Cardiac muscle cell (in vitro differentiated cells and primary cell): Measurements from ENCODE around the gene CST3. TPM values are rescaled to one million over a fixed set of nuclear protein-coding genes. Genes with fewer than 3 reads are reported as not detected.
"Not testable (repeated sequence)": the region's sequence is repeated elsewhere in the genome, so short reads cannot be mapped to it uniquely, and the experiment has no call there.

Source experiments
- DNase-seq, 2 donors: peaks; one replicate each; pipeline versions ENCODE4 v3.0.0 to v3.0.0-alpha.2; 2010 to 2017; ENCODE audit warnings: low read depth in 1 of 2, low spot score in 1 of 2
- H3K27ac ChIP-seq: fragments of 200-600 bp; sonication (generic); 2 replicates; pipeline ENCODE4 v1.5.1; 2016
- H3K27me3 ChIP-seq: fragments of 200-600 bp; sonication (generic); 2 replicates; pipeline ENCODE4 v1.6.0; 2016; ENCODE audit warnings: control low read depth
- H3K36me3 ChIP-seq: fragments of 200-600 bp; sonication (generic); 2 replicates; pipeline ENCODE4 v1.5.1; 2016; ENCODE audit warnings: control low read depth
- H3K4me1 ChIP-seq: fragments of 200-600 bp; sonication (generic); 2 replicates; pipeline ENCODE4 v1.8.1; 2017; ENCODE audit warnings: low read depth, mild to moderate bottlenecking, mixed run types
- H3K4me3 ChIP-seq: fragments of 200-600 bp; sonication (generic); 2 replicates; pipeline ENCODE4 v1.5.1; 2016; ENCODE audit warnings: mild to moderate bottlenecking
- H3K9me3 ChIP-seq: fragments of 200-600 bp; sonication (generic); 2 replicates; pipeline ENCODE4 v1.5.1; 2017; ENCODE audit warnings: low read depth, mild to moderate bottlenecking, control low read depth
- polyA plus RNA-seq: library from polyadenylated mRNA; unstranded; fragments of >200 nt; fragmentation: Nextera tagmentation; extraction: Ambion mirVana; gene quantifications from 2 replicates; pipeline ENCODE4 v1.2.1, GENCODE V29; 2016
- total RNA-seq: library from RNA; depleted of rRNA; stranded (reverse); fragments of >200 nt; gene quantifications from 2 replicates; pipeline ENCODE4 v1.2.3, GENCODE V29; 2016
- TF ChIP-seq, protein P1 (sequence below): IDR thresholded peaks from 2 replicates; pipeline ENCODE4 v1.5.1; 2012; ENCODE audit warnings: low read depth, mild to moderate bottlenecking, low read length

The CST3 gene
- total RNA-seq (256 and 300 TPM in 2 replicates), polyA plus RNA-seq (214 and 261 TPM in 2 replicates)

- H3K9me3 ChIP-seq = no peaks in the 10 kb centered on the region
- peak within 1 kb of the TSS; percentile 70 for H3K4me3 ChIP-seq
- no peaks in the 10 kb centered on the region for H3K27me3 ChIP-seq
- no peaks in the 10 kb centered on the region for H3K36me3 ChIP-seq
- no peaks in the 10 kb centered on the region for H3K4me1 ChIP-seq
- TF ChIP-seq, protein P1, sequence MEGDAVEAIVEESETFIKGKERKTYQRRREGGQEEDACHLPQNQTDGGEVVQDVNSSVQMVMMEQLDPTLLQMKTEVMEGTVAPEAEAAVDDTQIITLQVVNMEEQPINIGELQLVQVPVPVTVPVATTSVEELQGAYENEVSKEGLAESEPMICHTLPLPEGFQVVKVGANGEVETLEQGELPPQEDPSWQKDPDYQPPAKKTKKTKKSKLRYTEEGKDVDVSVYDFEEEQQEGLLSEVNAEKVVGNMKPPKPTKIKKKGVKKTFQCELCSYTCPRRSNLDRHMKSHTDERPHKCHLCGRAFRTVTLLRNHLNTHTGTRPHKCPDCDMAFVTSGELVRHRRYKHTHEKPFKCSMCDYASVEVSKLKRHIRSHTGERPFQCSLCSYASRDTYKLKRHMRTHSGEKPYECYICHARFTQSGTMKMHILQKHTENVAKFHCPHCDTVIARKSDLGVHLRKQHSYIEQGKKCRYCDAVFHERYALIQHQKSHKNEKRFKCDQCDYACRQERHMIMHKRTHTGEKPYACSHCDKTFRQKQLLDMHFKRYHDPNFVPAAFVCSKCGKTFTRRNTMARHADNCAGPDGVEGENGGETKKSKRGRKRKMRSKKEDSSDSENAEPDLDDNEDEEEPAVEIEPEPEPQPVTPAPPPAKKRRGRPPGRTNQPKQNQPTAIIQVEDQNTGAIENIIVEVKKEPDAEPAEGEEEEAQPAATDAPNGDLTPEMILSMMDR = no peak
- peak; percentile 85 to 94 for DNase-seq
- no peak within 1 kb of the TSS for H3K27ac ChIP-seq
These were observed at the start of gene CST3 for GRCh38 chr20:23637282-23638221. Gene CST3 (minus strand): TSS chr20:23637955. CDS start chr20:23637862, 93 bp downstream.

DNA sequence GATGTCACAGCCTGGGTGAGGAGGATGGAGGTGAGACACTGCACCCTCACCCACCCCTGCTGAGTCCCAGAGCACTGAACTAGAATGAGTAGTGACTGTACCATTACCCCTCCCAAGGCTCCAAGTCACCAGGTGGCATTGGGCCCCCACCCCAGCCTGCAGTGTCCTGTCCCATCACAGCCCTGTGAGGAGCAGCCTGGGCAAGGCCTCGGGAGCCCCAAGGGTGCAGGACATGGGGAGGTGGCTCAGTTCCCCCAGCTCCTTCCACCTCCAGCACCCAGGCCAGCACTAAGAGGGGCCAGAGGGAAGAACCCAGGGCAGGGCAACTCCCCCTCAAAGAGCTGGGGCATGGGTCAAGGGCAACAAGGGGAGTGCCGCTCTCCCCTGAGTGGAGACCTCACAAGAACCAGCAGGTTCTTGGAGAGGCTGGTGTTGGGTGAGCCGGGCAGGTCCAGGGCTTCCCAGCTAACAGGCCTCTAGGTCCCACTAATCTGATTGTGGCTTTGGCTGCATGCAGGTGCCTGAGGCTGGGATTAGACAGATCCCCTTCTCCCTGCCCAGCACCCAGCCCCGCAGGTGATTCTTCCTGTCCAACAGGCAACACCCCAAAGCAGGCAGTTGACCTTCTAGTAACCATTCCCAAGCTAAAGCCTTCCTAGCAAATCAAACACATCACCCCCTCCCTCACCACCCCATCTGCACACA lies 48.4 kb upstream of the CST3 start:
- Histone ChIP-seq H3K36me3 (no peaks in the 10 kb centered on the region), H3K27ac (no peak overlapping the region), H3K4me1 (no peaks in the 10 kb centered on the region), H3K27me3 (no peaks in the 10 kb centered on the region), H3K9me3 (no peaks in the 10 kb centered on the region), H3K4me3 (no peak overlapping the region)
- no peak for DNase-seq
- TF ChIP-seq, protein P1 = no peak

GRCh38 chr20:23685529-23685896 lies 47.8 kb upstream of the CST3 start:
- not testable (repeated sequence) for H3K4me1 ChIP-seq, H3K36me3 ChIP-seq, H3K9me3 ChIP-seq, DNase-seq, H3K4me3 ChIP-seq, H3K27me3 ChIP-seq, H3K27ac ChIP-seq

GRCh38 chr20:23684261-23684660 lies 46.5 kb upstream of the CST3 start:
- TF ChIP-seq, protein P1 = no peak
- H3K27ac ChIP-seq = no peak overlapping the region
- no peak overlapping the region for H3K4me3 ChIP-seq
- no peaks in the 10 kb centered on the region for H3K27me3 ChIP-seq
- H3K9me3 ChIP-seq = no peaks in the 10 kb centered on the region
- H3K4me1 ChIP-seq = no peaks in the 10 kb centered on the region
- no peaks in the 10 kb centered on the region for H3K36me3 ChIP-seq
- no peak for DNase-seq

GRCh38 chr20:23683807-23684206 lies 46.1 kb upstream of the CST3 start:
- H3K27ac ChIP-seq = no peak overlapping the region
- H3K36me3 ChIP-seq = no peaks in the 10 kb centered on the region
- H3K4me1 ChIP-seq = no peaks in the 10 kb centered on the region
- DNase-seq = no peak
- no peak overlapping the region for H3K4me3 ChIP-seq
- H3K9me3 ChIP-seq = no peaks in the 10 kb centered on the region
- TF ChIP-seq, protein P1 = no peak
- no peaks in the 10 kb centered on the region for H3K27me3 ChIP-seq

GRCh38 chr20:23683281-23683680 lies 45.5 kb upstream of the CST3 start:
- no peak for DNase-seq
- Histone ChIP-seq H3K27ac (no peak overlapping the region), H3K9me3 (no peaks in the 10 kb centered on the region), H3K36me3 (no peaks in the 10 kb centered on the region), H3K4me1 (no peaks in the 10 kb centered on the region), H3K4me3 (no peak overlapping the region), H3K27me3 (no peaks in the 10 kb centered on the region)
- TF ChIP-seq, protein P1 = no peak
